Parathyroid adenoma (tissue), 2 donors: ENCODE measurements around the gene ETV3.

ENCODE experiments used
- H2AFZ ChIP-seq: fragments of 300-600 bp; sonication (generic); one replicate; pipeline ENCODE4 v1.7.0; 2017; ENCODE audit warnings: antibody characterized with exemption, mild to moderate bottlenecking
- H3K27ac ChIP-seq: fragments of 300-600 bp; sonication (generic); one replicate; pipeline ENCODE4 v1.7.0; 2017
- H3K27me3 ChIP-seq: fragments of 300-600 bp; sonication (generic); one replicate; pipeline ENCODE4 v1.7.0; 2017; ENCODE audit warnings: low read length; ENCODE audit not compliant: control insufficient read depth, insufficient read depth
- H3K36me3 ChIP-seq: fragments of 300-600 bp; sonication (generic); one replicate; pipeline ENCODE4 v1.7.0; 2017; ENCODE audit warnings: low read length; ENCODE audit not compliant: control insufficient read depth, insufficient read depth
- H3K4me1 ChIP-seq: fragments of 300-600 bp; sonication (generic); one replicate; pipeline ENCODE4 v1.7.0; 2017; ENCODE audit warnings: control low read depth
- H3K4me2 ChIP-seq: fragments of 300-600 bp; sonication (generic); one replicate; pipeline ENCODE4 v1.7.0; 2017; ENCODE audit warnings: low read length
- H3K4me3 ChIP-seq: fragments of 300-600 bp; sonication (generic); one replicate; pipeline ENCODE4 v1.7.0; 2017; ENCODE audit warnings: low read depth, low read length
- H3K79me2 ChIP-seq: fragments of 300-600 bp; sonication (generic); one replicate; pipeline ENCODE4 v1.7.0; 2017; ENCODE audit warnings: control low read depth
- H3K9ac ChIP-seq: fragments of 300-600 bp; sonication (generic); one replicate; pipeline ENCODE4 v1.7.0; 2017; ENCODE audit warnings: mild to moderate bottlenecking
- H3K9me3 ChIP-seq: fragments of 300-600 bp; sonication (generic); one replicate; pipeline ENCODE4 v1.7.0; 2017; ENCODE audit warnings: low read length; ENCODE audit not compliant: control insufficient read depth
- TF ChIP-seq, protein P1 (sequence below): fragments of 300-600 bp; sonication (generic); IDR thresholded peaks from one replicate; pipeline ENCODE4 v1.7.0; 2017; ENCODE audit warnings: antibody characterized with exemption, mild to moderate bottlenecking
- donor health status: primary hyperparathyroidism.

The ETV3 gene

DNA sequence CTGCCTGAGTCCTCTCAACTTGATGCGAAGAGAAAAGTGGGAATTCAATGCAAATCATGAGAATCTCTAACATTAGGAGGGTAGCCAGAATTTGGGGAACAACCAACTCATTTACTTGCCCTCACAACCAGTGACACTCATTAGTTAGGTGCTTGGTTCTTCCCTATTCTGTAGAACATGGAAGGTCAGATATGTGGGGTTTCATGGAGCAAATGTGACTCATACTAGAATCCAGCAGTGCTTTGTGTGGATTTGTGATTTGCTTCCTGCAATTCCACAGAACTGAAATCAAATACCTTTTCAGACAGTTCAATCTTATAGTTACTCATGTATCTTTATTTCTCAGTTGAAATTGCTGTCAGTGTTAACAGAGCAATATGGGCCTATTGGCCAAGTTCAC lies 6.9 kb upstream of the ETV3 start:
- Histone ChIP-seq H3K36me3 (no peaks in the 10 kb centered on the region), H2AFZ (no peak overlapping the region), H3K27ac (no peak overlapping the region), H3K9me3 (no peaks in the 10 kb centered on the region), H3K79me2 (no peaks in the 10 kb centered on the region), H3K27me3 (no peaks in the 10 kb centered on the region), H3K4me1 (no peaks in the 10 kb centered on the region), H3K4me3 (no peak overlapping the region), H3K9ac (no peak overlapping the region), H3K4me2 (no peak overlapping the region)
- TF ChIP-seq, protein P1, sequence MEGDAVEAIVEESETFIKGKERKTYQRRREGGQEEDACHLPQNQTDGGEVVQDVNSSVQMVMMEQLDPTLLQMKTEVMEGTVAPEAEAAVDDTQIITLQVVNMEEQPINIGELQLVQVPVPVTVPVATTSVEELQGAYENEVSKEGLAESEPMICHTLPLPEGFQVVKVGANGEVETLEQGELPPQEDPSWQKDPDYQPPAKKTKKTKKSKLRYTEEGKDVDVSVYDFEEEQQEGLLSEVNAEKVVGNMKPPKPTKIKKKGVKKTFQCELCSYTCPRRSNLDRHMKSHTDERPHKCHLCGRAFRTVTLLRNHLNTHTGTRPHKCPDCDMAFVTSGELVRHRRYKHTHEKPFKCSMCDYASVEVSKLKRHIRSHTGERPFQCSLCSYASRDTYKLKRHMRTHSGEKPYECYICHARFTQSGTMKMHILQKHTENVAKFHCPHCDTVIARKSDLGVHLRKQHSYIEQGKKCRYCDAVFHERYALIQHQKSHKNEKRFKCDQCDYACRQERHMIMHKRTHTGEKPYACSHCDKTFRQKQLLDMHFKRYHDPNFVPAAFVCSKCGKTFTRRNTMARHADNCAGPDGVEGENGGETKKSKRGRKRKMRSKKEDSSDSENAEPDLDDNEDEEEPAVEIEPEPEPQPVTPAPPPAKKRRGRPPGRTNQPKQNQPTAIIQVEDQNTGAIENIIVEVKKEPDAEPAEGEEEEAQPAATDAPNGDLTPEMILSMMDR = no peak

DNA sequence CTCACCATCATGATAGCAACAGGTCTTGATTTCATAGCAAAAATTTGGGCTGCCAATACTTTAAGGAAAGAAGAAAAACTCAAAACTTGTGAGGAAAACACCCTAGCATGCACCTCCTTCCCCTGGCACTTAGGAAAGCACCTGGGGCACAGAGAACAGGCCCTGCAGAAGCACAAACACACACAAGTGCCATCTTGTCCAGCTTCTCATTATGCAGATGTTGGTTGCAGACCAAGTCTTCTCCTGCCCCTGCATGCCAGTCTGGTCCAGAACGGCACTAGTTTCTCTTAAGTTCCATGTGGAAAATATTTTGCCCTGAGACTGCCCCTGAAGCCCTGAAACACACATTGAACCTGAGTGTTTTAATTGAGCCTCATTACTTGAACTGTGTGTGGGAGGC lies 6.3 kb upstream of the ETV3 start:
- Histone ChIP-seq H3K4me3 (no peak overlapping the region), H3K27ac (no peak overlapping the region), H3K9ac (no peak overlapping the region), H3K36me3 (no peaks in the 10 kb centered on the region), H3K9me3 (no peaks in the 10 kb centered on the region), H3K4me2 (no peak overlapping the region), H2AFZ (no peak overlapping the region), H3K27me3 (no peaks in the 10 kb centered on the region), H3K4me1 (no peaks in the 10 kb centered on the region), H3K79me2 (no peaks in the 10 kb centered on the region)
- TF ChIP-seq, protein P1 = no peak

DNA sequence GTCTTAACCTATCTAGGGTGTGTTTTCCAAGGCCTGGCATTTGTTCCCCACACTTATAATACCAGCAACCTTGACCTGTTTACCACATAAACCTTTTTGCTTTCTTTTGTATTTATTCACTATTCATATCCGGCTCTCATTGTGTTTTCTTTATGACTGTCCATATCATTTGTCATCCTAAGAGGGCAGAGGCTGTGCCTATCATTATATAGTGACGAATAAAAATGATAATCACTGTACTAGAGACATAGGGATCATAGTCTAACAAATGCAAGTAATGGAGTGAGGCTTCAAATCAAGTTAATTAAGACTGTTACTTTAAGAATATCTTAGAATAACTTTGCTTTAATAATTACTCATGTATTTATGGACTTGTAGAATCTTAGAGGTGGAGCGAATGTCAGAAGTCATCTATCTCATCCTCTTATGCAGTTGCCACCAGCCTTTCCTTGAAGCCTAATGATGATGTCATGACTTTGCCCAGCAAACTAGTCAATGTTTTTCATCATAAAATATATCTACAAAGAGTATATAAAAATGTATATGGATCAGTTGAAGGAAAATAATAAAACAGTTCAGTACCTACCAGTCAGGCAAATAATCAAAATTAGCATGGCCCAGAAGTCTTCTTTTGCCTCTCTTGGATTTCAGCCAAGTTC lies 4.7 kb upstream of the ETV3 start:
- Histone ChIP-seq H3K9ac (no peak overlapping the region), H3K4me1 (no peaks in the 10 kb centered on the region), H3K27ac (no peak overlapping the region), H3K9me3 (no peaks in the 10 kb centered on the region), H3K36me3 (no peaks in the 10 kb centered on the region), H3K4me3 (no peak overlapping the region), H3K79me2 (no peaks in the 10 kb centered on the region), H3K4me2 (no peak overlapping the region), H3K27me3 (no peaks in the 10 kb centered on the region), H2AFZ (no peak overlapping the region)
- TF ChIP-seq, protein P1 = no peak

DNA sequence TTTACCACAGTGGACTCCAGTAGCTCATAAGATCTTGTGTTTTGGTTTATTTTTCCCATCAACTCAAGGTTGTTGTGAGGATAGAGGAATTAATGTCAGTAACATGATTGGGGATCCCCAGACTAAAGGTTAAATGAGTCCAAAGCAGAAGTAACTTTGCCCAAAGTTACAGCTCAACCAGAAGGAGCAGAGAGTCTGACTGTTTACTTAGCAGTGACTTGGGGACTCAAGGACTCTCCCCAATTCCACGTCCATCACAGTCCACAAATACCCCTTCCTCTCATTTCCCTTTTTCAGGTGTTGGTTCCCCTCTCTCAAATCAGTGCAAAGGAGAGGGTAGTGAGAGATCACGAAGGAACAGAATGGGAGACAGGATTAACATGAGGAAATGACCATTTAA lies 4.0 kb upstream of the ETV3 start:
- Histone ChIP-seq H3K4me1 (no peaks in the 10 kb centered on the region), H3K4me3 (no peak overlapping the region), H3K36me3 (no peaks in the 10 kb centered on the region), H2AFZ (no peak overlapping the region), H3K9me3 (no peaks in the 10 kb centered on the region), H3K27me3 (no peaks in the 10 kb centered on the region), H3K9ac (no peak overlapping the region), H3K4me2 (no peak overlapping the region), H3K27ac (no peak overlapping the region), H3K79me2 (no peaks in the 10 kb centered on the region)
- TF ChIP-seq, protein P1 = no peak

DNA sequence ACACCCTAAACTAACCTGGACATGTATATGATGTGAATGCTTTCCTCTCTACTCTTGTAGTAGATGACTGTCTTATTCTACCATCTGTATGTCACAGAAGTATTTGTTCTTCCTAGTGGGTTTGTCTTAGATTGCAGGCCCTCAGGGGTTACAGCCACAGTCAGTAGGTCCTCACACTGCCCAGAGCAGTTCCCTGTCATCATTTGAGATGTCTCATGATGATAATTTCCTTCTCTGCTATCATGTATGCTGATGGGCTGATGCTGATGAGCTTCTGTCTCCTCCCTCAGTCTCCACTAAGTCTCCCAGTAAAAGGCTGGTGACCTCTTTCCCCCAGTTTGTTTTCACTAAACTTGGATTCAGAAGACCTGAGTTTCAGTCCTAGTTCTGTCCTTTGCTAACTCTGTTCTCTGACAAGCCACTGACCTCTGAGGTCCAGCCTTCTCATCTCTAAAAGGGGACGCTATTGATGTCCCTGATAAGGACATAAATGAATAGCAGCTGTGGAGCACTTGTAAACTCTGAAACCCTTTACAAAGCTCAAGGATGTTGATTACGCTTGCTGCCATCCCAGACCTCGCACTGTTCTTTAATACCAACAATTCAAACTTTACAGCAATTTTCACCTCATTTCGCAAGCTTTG lies 3.1 kb upstream of the ETV3 start:
- peaks cover 2% of the 10 kb centered on the region for H3K79me2 ChIP-seq
- H3K4me1 ChIP-seq = no peaks in the 10 kb centered on the region
- H3K9ac ChIP-seq = no peak overlapping the region
- no peaks in the 10 kb centered on the region for H3K36me3 ChIP-seq
- H3K27ac ChIP-seq = no peak overlapping the region
- no peaks in the 10 kb centered on the region for H3K27me3 ChIP-seq
- H3K4me3 ChIP-seq = no peak overlapping the region
- no peaks in the 10 kb centered on the region for H3K9me3 ChIP-seq
- no peak overlapping the region for H3K4me2 ChIP-seq
- TF ChIP-seq, protein P1 = no peak
- no peak overlapping the region for H2AFZ ChIP-seq
